ENCODE results near the gene C2.
"Not testable (repeated sequence)": the region's sequence is repeated elsewhere in the genome, so short reads cannot be mapped to it uniquely, and the experiment has no call there.

The C2 gene

DNA sequence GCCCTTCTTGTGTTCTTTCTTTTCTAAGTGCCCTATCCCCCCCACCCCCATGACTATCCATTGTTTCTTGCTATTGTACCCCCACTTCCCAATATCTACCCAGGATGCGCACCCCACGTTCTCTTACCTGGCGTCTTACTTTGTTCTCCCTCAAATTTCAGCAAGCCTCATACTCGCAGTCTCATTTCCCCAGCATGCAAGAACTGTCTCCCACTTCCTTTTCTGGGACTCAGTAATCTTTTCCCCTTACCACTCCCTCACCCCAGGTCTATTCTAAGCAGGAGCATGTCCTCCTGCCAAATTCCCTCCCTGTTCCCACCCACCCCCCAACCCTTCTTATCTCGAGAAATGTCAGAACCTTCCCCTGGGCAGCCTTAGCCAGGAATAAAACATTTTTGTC, 28.3 kb upstream of the C2 start:
- no peak for DNase-seq (ENCODE audit: low read depth)

DNA sequence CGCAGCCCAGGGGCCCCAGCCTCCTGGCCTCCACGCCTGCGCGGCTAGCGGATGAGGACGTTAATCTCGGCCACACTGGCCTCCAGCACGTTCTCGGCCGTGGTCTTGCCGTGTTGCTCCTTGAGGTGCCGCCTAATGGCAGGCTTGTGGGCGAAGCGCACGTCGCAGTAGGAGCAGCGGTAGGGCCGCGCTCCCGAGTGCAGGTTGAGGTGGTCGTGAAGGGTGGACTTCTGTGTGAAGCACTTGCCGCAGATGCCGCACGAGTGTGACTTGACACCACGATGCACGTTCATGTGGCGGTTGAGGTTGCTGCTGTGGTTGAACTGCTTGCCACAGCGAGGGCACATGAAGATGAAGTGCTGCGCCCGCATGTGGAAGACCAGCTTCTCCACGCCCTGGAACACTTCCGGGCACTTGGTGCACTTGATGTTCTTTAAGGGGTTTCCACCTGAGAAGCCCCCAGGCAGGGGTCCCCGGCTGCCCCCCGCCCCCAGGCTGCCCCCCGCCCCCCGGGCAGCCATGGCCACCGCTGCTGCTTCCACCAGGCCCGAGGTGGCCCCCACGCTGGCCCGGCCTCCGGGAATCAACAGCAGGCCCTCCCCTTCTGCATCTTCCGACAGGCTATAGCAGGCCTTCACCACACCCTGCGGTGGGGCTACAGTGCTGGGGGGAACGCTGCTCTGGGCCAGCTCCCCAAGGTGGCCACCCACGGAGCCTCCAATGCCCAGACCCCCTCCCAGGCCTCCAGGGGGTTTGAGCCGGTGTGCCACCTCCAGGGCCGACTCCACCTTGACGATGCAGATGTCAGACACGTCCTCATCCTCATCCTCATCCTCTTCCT, 27.4 kb upstream of the C2 start:
- DNase-seq (ENCODE audit: low read depth) = no peak

DNA sequence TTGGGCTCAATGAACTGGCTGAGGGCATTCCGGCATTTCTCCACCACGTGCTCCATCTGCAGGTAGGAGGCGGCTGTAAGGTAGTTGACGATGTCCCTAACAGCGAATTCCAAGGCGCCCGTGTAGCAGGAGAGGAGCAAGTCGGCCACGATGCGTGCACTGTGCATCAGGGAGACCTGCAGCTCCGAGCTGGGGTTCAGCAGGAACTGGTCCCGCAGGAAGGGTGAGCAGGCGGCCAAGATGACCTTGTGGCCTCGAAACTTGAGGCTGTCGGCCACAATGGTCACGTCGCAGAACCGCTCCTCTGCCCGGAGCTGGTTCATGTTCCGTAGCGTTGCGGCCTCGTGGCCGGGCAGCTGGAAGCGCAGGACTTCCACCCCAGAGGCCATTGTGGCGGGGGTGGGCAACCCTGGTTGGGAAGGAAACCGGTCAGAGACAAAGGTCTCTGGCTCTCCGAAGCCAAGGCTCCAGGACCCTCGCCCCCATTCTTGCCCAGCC, 26.6 kb upstream of the C2 start:
- peak; percentile 21 for DNase-seq (ENCODE audit: low read depth)

DNA sequence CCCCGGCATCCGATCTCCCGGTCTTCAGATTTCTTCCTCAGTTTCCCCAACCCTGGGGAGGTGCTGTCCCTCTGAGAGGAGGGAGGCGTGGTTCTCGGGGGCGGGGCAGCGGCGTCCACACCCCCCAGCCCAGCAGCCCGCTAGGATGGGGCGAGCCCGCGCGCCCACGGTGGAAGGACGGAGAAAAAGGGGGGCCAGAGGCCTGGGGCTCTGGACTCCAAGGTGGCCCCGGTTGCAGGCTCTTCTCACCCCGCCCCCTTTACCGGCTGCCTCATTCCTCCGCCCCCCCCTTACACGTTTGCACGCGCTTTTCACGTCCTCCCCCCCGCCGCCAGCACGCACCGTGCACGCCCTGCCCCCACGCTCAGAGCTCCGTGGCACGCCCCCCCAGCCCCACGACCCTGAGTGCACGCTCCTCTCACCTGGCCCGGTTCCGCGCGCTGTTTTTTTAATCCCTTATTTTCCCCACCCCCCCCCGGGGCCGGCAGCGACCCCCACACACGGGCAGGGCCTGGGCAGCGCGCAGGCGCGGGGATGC, 26.0 kb upstream of the C2 start:
- DNase-seq (ENCODE audit: low read depth) = peak; percentile 64

DNA sequence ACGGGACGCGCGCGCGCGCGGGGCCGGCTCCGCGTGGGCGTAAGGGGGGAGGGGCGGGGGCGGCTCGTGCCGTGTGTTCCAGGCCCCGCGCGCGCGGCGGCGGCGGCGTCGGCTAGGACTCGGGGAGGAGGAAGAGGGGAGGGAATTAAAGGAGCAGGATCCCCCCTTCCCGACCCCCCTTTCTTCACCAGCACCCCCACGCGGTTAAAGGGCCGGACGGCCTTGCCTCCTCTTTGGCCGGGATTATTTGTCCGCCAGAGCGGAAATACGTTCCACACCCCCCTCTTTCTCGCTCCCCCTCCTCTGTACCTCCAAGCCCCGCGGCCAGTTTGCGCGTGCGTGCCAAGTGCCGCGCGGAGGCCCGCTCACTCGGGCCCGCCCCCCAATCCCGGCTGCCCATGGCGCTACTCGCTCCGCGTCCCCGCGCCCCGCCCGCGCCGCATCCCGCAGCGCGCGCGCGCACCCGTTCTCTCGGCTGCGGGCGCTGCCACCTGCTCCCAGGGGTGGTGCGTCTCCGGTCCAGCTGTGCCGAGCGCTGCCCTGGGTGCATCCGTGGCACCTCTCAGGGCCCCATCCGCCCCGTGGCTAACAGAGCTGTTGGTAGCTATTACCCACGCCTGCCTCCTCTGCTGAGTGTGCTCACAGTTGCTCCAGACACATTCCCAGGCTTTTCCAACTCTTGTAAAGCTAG, 25.4 kb upstream of the C2 start, which contains the start of gene ZBTB12:
Gene ZBTB12 (minus strand): TSS at position 134 of the 691 bp plus-strand sequence. CDS start 781 bp downstream, outside the sequence.
- peak; percentile 97 for DNase-seq (ENCODE audit: low read depth)

DNA sequence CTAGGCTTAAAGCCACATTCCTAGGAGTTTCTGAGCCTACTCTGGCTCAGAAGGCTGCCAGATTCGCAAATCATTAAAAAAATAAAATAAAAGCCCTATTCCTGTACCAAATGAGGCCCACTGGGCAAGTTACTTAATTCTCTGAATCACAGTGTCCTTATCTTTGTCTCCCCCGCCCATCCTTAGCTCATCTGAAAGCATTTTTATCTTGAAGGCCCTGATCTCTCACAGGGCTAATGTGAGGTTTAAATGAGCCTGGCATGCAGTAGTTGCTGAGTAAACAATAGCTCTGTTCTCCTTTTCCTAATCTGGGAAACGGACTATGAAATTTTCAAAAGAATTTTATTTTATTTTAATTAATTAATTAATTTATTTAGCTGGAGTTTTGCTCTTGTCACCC, 23.6 kb upstream of the C2 start:
- DNase-seq (ENCODE audit: low read depth) = no peak

DNA sequence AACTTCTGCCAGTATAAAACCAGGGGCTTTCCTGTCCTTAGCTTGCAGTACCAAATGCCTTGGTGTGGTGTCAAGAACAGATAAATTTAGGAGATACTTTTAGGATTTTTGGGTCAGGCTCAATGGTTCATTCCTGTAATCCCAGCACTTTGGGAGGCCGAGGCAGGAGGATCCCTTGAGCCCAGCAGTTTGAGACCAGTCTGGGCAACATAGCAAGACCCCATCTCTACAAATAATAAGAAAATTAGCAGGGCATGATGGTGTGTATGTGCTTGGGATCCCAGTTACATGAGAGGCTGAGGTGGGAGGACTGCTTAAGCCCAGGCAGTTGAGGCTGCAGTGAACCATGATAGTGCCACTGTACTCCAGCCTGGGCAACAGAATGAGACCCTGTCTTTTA, 22.5 kb upstream of the C2 start:
- DNase-seq (ENCODE audit: low read depth) = no peak

DNA sequence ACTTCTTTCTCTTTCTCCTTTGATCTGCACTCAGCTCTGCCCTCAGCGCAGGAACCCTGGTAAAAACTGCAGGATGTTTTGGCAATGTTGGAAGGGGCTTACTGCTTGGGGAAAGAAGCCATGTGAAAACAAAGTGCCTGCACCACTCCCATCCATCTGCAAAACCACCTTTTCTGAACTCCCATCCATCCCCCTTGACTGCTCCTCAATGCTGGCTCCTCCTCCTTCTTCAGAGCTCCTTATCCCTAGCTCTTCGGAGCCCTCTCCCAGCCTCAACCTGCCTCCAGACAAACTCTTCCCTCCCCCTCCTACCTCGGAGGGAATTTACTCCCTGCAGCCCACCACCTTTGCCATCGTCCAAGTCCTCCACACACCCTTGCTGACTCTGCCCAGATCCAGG, 21.4 kb upstream of the C2 start:
- no peak for DNase-seq (ENCODE audit: low read depth)

DNA sequence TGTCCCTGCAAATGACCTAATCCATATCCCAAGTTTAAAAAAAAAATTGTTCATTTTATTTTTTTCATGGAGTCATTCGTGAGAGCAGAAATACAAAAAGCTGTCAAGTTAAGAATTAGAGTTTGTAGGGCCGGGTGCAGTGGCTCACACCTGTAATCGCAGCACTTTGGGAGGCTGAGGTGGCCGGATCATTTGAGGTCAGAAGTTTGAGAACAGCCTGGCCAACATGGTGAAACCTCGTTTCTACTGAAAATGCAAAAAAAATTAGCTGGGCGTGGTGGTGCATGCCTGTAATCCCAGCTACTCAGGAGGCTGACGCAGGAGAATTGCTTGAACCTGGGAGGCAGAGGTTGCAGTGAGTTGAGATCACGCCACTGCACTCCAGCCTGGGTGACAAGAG, 20.8 kb upstream of the C2 start:
- not testable (repeated sequence) for DNase-seq (ENCODE audit: low read depth)

DNA sequence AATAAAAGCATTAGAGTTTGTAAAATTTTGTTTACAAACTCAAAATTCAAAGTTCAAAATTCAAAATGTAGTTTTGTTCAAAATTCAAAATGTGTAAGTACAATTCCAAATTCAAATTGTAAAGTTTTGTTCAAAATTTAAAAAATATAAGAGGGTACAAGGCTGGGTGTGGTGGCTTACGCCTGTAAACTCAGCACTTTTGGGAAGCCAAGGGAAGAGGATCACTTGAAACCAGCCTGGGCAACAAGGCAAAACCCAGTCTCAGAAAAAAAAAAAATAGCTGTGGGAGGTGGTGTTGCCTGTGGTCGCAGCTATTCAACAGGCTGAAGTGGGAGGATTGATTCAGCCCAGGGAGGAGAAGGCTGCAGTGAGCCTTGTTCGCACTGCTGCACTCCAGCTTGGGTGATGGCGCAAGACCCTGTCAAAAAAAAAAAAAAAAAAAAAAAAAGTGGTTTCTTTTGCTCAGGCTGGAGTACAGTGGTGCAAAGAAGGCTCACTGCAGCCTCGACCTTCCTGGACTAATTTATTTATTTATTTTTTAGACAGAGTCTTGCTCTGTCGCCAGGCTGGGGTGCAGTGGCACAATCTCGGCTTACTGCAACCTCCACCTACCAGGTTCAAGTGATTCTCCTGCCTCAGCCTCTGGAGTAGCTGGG, 20.2 kb upstream of the C2 start:
- peak; percentile 90 for DNase-seq (ENCODE audit: low read depth)

DNA sequence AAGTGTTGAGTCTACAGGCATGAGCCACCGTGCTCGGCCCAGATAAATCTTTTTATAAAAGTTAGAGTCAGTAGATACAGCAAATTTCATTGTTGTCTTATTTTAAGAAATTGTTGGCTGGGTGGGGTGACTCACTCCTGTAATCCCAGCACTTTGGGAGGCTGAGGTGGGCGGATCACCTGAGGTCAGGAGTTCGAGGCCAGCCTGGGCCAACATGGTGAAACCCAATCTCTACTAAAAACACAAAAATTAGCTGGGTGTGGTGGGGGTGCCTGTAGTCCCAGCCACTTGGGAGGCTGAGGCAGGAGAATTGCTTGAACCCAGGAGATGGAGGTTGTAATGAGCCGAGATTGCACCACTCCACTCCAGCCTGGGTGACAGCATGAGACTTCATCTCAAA, 19.3 kb upstream of the C2 start:
- not testable (repeated sequence) for DNase-seq (ENCODE audit: low read depth)

DNA sequence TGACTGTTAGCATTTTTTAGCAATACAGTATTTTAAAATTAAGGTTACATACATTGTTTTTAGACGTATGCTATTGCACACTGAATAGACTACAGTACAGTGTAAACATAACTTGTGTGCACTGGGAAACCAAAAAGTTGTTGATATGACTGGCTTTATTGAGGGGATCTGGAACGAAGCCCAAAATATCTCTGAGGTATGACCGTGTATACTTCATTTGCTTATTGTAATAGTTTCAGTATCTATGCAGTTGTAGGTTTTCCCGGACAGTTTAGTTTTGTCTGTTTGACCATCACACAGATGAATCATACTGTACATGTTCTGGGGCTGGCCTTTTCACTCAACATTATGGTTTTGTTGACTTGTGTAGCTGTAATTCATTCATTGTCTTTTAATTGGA, 18.7 kb upstream of the C2 start:
- peak; percentile 90 for DNase-seq (ENCODE audit: low read depth)

DNA sequence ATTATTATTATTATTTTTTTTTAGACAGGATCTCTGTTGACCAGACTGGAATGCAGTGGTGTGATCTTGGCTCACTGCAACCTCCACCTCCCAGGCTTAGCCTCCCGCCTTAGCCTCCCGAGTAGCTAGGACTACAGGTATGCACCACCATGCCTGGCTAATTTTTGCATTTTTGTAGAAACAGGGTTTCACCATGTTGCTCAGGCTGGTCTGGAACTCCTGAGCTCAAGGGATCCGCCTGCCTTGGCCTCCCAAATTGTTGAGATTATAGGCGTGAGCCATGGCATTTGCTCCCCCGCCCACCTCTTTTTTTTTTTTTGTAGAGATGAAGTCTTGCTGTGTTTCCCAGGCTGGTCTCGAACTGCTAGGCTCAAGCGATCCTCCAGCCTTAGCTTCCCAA, 18.2 kb upstream of the C2 start:
- not testable (repeated sequence) for DNase-seq (ENCODE audit: low read depth)

DNA sequence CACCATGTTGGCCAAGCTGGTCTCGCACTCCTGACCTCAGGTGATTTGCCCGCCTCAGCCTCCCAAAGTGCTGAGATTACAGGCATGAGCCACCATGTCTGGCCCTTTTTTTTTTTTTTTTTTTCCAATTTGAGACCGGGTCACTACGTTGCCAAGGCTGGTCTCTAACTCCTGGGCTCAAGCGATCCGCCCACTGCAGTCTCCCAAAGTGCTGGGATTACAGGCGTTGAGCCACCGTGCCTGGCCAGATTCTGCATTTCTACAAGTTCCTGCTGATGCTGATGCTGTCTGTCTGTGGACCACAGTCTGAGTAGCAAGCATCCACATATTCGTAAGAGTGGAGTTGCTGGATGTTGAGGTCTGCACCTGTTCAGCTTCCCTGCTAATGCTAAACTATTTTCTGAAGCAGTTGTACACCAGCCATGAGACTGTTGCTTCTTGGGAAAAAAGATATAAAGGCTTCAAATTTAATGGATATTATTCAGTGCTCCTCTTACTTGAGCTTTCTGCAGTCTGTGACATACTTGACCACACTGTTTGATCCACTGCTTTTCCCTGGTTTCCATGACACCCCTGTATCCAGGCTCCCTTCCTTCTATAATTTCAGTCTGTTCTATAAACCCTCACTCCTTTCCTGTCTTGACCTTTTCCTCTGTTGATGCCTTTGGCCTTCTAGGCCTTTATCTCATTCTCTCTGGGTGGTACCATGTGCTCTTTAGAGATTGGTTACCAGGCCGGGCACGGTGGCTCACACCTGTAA, 15.5 kb upstream of the C2 start:
- DNase-seq (ENCODE audit: low read depth) = no peak

DNA sequence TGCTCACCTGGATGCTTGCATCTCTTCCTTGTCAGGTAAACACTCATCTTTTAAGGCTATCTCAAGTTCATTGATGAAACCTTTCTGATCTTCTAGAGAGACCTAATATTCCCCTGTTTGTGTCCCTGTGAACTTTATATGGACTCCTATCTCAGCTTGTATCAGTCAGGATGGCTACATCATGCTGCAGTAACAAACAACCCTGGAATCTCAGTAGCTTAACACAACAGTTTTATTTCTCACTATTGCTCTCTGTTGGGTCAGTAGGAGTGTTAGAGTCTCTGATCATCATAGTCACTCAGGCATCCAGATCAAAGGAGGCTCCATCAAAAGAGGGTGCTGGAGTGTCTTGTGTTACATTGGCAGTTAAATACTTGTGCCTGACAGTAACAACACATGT, 12.2 kb upstream of the C2 start:
- no peak for DNase-seq (ENCODE audit: low read depth)

DNA sequence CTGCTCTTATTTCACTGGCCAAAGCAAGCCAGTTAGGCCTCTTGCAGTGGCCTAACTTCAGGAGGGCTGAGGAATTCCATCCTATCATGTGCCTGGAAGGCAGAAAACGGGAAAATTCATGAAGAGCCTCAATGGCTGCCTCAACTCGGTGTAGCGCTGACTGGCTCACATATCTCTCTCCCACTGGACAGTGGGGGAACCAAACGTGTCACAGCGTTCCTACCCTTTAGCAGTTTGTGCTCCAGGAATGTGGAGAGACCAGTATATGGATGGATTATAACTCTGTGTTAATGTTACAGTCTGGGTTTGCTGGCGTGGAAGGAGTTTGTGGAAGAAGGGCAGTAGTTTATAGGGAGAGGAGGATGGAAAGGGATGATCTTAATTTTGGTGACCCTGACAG, 11.8 kb upstream of the C2 start:
- no peak for DNase-seq (ENCODE audit: low read depth)

DNA sequence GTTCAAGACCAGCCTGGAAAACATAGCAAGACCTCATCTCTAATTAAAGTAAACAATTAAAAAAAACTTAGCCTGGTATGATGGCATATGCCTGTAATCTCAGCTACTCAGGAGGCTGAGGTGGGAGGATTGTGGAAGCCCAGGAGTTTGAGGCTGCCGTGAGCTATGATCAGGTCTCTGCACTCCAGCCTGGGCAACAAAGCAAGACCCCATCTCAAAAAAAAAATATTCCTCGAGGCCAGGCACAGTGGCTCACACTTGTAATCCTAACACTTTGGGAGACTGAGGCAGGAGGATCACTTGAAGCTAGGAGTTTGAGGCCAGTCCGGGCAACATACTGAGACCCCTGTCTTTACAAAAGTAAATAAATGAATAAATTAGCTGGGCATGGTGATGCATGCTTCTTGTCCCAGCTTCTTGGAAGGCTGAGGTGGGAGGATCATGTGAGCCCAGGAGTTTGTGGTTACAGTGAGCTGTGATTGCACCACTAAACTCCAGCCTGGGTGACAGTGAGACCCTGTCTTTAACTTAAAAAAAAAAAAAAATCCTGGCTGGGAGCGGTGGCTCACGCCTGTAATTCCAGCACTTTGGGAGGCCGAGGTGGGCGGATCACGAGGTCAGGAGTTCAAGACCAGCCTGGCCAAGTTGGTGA, 9.3 kb upstream of the C2 start:
- peak; percentile 34 for DNase-seq (ENCODE audit: low read depth)

DNA sequence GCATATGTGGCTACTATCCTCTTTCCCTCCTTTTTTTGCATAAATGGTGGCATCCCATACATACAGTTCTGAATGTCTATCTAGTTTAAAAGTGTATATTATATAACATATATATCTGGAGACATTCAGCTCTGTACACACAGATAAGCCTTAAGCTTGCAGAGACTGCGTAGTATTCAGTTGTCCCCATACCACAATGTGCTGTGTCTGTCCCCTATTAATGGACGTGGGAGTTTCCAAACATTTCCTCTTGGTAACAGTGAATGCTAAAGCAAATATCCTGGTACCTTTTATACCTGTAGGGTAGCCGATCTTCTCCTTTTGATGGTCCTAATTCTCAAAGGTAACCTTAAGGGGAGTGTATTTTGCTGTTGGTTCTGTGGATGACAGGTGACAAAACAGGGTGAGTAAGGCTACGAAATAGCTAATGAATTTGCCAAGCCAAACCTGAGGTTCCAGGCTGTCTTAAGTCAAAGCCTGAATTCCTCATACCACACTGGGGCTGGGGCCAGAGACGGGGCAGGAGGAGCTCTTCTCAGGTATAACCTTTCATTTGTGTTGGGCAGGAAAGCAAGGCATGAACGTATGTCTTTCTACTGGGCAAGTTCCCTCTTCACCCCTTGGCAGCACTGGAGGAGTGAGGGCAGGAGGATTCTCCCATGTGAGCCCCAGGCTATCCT, 7.8 kb upstream of the C2 start:
- no peak for DNase-seq (ENCODE audit: low read depth)

DNA sequence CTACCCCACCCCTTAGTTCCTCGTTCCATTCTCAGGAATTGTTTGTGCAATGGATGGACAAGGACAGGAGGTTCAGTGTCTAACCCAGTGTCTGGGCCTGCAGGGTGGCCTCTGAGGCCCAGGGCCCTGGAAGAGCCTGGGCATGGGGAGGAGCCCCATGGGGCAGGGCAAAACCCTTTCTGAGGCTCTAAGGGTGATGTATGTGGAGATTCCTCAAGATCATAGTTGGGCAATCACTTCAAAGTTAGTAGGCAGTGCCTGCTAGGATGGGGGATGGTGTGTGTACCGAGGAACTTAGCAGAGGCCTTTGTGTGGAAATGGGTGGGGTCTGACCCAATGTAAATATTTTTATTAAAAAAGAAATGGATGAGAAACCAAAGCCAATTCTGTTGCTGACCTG, 6.7 kb upstream of the C2 start:
- no peak for DNase-seq (ENCODE audit: low read depth)

DNA sequence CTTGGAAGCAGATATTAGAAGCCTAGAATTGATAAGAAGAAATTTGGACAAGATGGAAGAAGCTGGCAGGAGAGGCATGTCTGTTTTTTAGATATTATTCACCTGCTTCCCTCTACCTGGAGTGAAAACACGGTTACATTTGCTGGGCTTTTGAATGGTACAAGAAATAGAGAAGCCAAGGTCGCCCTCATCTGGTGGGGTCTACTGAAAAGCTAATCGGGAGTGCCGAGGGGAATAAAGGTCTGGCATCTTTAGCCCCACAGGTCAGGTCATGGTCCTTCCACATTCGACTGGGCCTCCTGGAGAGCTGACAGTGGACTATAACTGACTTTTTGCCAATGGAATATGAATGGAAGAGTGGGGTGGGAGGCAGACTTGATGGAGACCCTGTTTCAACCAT, 4.6 kb upstream of the C2 start:
- no peak for DNase-seq (ENCODE audit: low read depth)

All from iris pigment epithelial cell (primary cell).